Activated CD8-positive, alpha-beta T cell treated with anti-CD3 and anti-CD28 coated beads for 36 hours (primary cell): ENCODE data around the gene OR6C65. TPM values are rescaled to one million over a fixed set of nuclear protein-coding genes. Genes with fewer than 3 reads are reported as not detected.
"Not testable (repeated sequence)": the region's sequence is repeated elsewhere in the genome, so short reads cannot be mapped to it uniquely, and the experiment has no call there.

Source experiments
- ATAC-seq: fragments of 200-7000 bp; cut with Tn5 transposase; one replicate; pipeline ENCODE4 v1.10.0; 2021; ENCODE audit warnings: mild to moderate bottlenecking, moderate library complexity
- CTCF ChIA-PET: fragments of 350-600 bp; sonication (Branson Sonifier 250); formaldehyde crosslinking; loops from one replicate; lab custom pipeline; 2021; ENCODE audit warnings: antibody characterized with exemption; lab: Charles Lee
- POLR2A ChIA-PET: fragments of 350-600 bp; sonication (Branson Sonifier 250); formaldehyde crosslinking; loops from one replicate; lab custom pipeline; 2021; ENCODE audit warnings: antibody characterized with exemption; lab: Charles Lee
- DNase-seq: peaks from one replicate; pipeline ENCODE4 v3.0.0-alpha.2; 2020
- H3K27ac Mint-ChIP-seq: one replicate; pipeline ENCODE4 v1.8.0; 2021; ENCODE audit warnings: mild to moderate bottlenecking, mixed read lengths
- H3K27me3 Mint-ChIP-seq: one replicate; pipeline ENCODE4 v1.8.0; 2021; ENCODE audit warnings: mixed read lengths
- H3K36me3 Mint-ChIP-seq: one replicate; pipeline ENCODE4 v1.8.0; 2021; ENCODE audit warnings: low read depth, mixed read lengths
- H3K4me1 Mint-ChIP-seq: one replicate; pipeline ENCODE4 v1.8.0; 2021; ENCODE audit warnings: low read depth, mixed read lengths
- H3K4me3 Mint-ChIP-seq: one replicate; pipeline ENCODE4 v1.8.0; 2021; ENCODE audit warnings: mild to moderate bottlenecking, moderate library complexity, mixed read lengths
- H3K9me3 Mint-ChIP-seq: one replicate; pipeline ENCODE4 v1.8.0; 2021; ENCODE audit warnings: mixed read lengths
- CTCF ChIP-seq: fragments of 200-600 bp; IDR thresholded peaks from one replicate; pipeline ENCODE4 v1.8.0; 2022; ENCODE audit warnings: antibody characterized with exemption, mild to moderate bottlenecking
- intact Hi-C: fragments of 100-400 bp; cut with micrococcal nuclease; formaldehyde crosslinking; loops from one replicate; pipeline ENCODE4 v1.10.0; 2022
- total RNA-seq, 2 experiments: library from RNA; stranded (reverse); gene quantifications; one replicate each; pipeline ENCODE4 v1.2.3, GENCODE V29; 2021

Gene OR6C65
- total RNA-seq, 2 experiments from 2014 or later, result not detected

DNA sequence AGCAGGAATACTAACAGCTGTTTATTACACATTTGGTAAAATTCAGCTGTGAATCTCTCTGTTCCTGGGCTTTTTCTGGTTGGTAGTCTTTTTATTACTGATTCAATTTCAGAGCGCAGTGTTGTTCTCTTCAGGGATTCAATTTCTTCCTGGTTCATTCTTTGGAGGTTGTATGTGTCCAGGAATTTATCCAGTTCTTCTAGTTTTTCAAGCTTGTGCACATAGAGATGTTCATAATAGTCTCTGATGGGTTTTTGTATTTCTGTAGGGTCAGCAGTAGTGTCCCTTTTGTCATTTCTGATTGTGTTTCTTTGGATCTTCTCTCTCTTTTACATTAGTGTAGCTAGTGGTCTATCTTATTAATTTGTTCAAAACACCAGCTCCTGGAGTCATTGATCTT lies 16.6 kb downstream of the OR6C65 start:
- H3K9me3 Mint-ChIP-seq, result no peaks in the 10 kb centered on the region
- DNase-seq (no peak), ATAC-seq (no peak)
- intact Hi-C loops, result no loop called here
- no peak overlapping the region for H3K27ac Mint-ChIP-seq
- peaks cover 47% of the 10 kb centered on the region for H3K27me3 Mint-ChIP-seq
- TF ChIP-seq CTCF, result no peak
- H3K4me3 Mint-ChIP-seq, result no peak overlapping the region
- no peaks in the 10 kb centered on the region for H3K36me3 Mint-ChIP-seq
- ChIA-PET CTCF (no interaction called here), POLR2A (no interaction called here)
- H3K4me1 Mint-ChIP-seq, result peaks cover 3% of the 10 kb centered on the region

GRCh38 chr12:55420307-55420962 lies 20.1 kb downstream of the OR6C65 start:
- Mint-ChIP-seq H3K9me3 (no peaks in the 10 kb centered on the region), H3K4me3 (no peak overlapping the region), H3K4me1 (no peaks in the 10 kb centered on the region), H3K36me3 (no peaks in the 10 kb centered on the region), H3K27me3 (peaks cover 40% of the 10 kb centered on the region), H3K27ac (no peak overlapping the region)
- ChIA-PET CTCF (no interaction called here), POLR2A (no interaction called here)
- DNase-seq (no peak), ATAC-seq (no peak)
- intact Hi-C loops, result no loop called here
- no peak for TF ChIP-seq CTCF

GRCh38 chr12:55425954-55426353 lies 25.6 kb downstream of the OR6C65 start, which contains the start of gene OR6C76:
Gene OR6C76 (plus strand): TSS chr12:55426254. CDS start chr12:55426254, 0 bp downstream.
- intact Hi-C loops, result no loop called here
- ChIA-PET POLR2A (no interaction called here), CTCF (no interaction called here)
- peaks cover 13% of the 10 kb centered on the region for H3K27me3 Mint-ChIP-seq
- H3K27ac Mint-ChIP-seq, result no peak within 1 kb of the TSS
- no peaks in the 10 kb centered on the region for H3K9me3 Mint-ChIP-seq
- H3K4me3 Mint-ChIP-seq, result no peak within 1 kb of the TSS
- no peaks in the 10 kb centered on the region for H3K36me3 Mint-ChIP-seq
- no peak for TF ChIP-seq CTCF
- no peak for ATAC-seq
- no peaks in the 10 kb centered on the region for H3K4me1 Mint-ChIP-seq
- DNase-seq, result no peak

DNA sequence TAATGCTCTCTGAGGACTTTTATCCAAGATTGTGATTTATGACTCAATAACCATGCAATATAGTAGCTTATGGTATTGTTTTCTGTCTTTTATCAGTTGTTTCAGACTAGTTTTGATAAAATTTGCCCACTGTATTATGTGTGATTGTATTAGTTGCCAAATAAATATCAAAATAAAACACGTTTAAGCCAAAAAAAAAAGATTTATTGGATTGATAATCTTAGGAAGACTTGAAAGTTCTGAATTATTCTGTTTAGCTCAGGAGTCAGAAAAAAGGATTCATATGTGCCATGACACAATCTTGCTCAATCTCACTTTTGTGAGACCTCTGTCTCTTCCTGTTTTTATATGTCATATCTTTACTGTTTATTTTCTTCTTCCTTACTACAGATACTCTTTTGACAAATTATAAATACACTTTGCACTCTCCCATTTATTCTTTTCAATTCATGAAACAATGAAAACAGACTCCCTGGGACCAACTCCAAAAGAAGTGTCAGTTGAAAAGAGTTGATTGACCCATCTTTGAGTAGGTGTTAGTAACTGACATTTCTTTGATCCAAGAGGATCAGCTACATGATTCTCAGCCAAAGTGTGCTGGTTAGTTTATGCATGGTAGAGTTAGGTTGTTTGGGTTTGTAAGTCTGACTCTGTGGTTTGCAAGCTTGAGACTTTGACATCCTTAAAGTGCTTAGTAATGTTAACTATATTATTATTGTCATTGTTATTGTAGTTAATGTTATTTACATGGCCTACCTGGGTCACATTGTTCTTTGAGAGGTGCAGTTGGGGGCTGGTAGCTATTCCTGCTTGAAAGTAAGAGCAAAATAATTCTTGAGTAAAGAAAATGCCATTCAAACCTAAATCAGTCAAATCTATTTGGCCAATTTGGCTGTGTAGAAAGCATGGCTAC lies 28.3 kb downstream of the OR6C65 start:
- intact Hi-C loops, result no loop called here
- DNase-seq (no peak), ATAC-seq (no peak)
- Mint-ChIP-seq H3K27ac (no peak overlapping the region), H3K4me1 (no peaks in the 10 kb centered on the region), H3K4me3 (no peak overlapping the region), H3K36me3 (no peaks in the 10 kb centered on the region), H3K9me3 (no peaks in the 10 kb centered on the region), H3K27me3 (peaks cover 19% of the 10 kb centered on the region)
- TF ChIP-seq CTCF, result no peak
- CTCF ChIA-PET, result no interaction called here
- POLR2A ChIA-PET, result no interaction called here

GRCh38 chr12:55441233-55441632 lies 40.9 kb downstream of the OR6C65 start:
- H3K27ac Mint-ChIP-seq, H3K27me3 Mint-ChIP-seq, DNase-seq, POLR2A ChIA-PET, H3K4me1 Mint-ChIP-seq, CTCF ChIA-PET, intact Hi-C loops, H3K36me3 Mint-ChIP-seq, H3K4me3 Mint-ChIP-seq, ATAC-seq: not testable (repeated sequence)
- peaks cover 15% of the 10 kb centered on the region for H3K9me3 Mint-ChIP-seq
